Measurements from ENCODE around the gene HHLA2.
"Not testable (repeated sequence)": the region's sequence is repeated elsewhere in the genome, so short reads cannot be mapped to it uniquely, and the experiment has no call there.

Gene HHLA2

GRCh38 chr3:108354562-108354961 is 58.2 kb downstream of the HHLA2 start:
- H3K4me3 ChIP-seq (ENCODE audit: low read depth, low read length), result no peak overlapping the region
- TF ChIP-seq CTCF (IDR thresholded peaks at IDR 0.05; ENCODE audit: borderline replicate concordance, insufficient read depth, low read depth, low read length), result no peak

GRCh38 chr3:108357042-108357441 is 60.7 kb downstream of the HHLA2 start:
- TF ChIP-seq CTCF (IDR thresholded peaks at IDR 0.05; ENCODE audit: borderline replicate concordance, insufficient read depth, low read depth, low read length), result no peak
- no peak overlapping the region for H3K4me3 ChIP-seq (ENCODE audit: low read depth, low read length)

GRCh38 chr3:108359011-108359410 is 62.7 kb downstream of the HHLA2 start:
- no peak for TF ChIP-seq CTCF (IDR thresholded peaks at IDR 0.05; ENCODE audit: borderline replicate concordance, insufficient read depth, low read depth, low read length)
- H3K4me3 ChIP-seq (ENCODE audit: low read depth, low read length), result no peak overlapping the region

- TF ChIP-seq CTCF (IDR thresholded peaks at IDR 0.05; ENCODE audit: borderline replicate concordance, insufficient read depth, low read depth, low read length), result no peak
Measured at GRCh38 chr3:108376026-108376425, 79.7 kb downstream of the HHLA2 start.

GRCh38 chr3:108377384-108377783 is 81.0 kb downstream of the HHLA2 start:
- no peak overlapping the region for H3K4me3 ChIP-seq (ENCODE audit: low read depth, low read length)
- TF ChIP-seq CTCF (IDR thresholded peaks at IDR 0.05; ENCODE audit: borderline replicate concordance, insufficient read depth, low read depth, low read length), result no peak

More at GRCh38 chr3:108376026-108376425, 79.7 kb downstream of the HHLA2 start:
- H3K4me3 ChIP-seq (ENCODE audit: low read depth, low read length), result no peak overlapping the region

- no peak for TF ChIP-seq CTCF (IDR thresholded peaks at IDR 0.05; ENCODE audit: borderline replicate concordance, insufficient read depth, low read depth, low read length)
Measured at GRCh38 chr3:108378153-108378951, 82.0 kb downstream of the HHLA2 start.

GRCh38 chr3:108378952-108379342 is 82.6 kb downstream of the HHLA2 start:
- not testable (repeated sequence) for H3K4me3 ChIP-seq (ENCODE audit: low read depth, low read length)

More at GRCh38 chr3:108378153-108378951, 82.0 kb downstream of the HHLA2 start:
- H3K4me3 ChIP-seq (ENCODE audit: low read depth, low read length), result no peak overlapping the region

Measured in GM12875 (cell line).